ENCODE data around the gene PKP1.

Gene PKP1

DNA sequence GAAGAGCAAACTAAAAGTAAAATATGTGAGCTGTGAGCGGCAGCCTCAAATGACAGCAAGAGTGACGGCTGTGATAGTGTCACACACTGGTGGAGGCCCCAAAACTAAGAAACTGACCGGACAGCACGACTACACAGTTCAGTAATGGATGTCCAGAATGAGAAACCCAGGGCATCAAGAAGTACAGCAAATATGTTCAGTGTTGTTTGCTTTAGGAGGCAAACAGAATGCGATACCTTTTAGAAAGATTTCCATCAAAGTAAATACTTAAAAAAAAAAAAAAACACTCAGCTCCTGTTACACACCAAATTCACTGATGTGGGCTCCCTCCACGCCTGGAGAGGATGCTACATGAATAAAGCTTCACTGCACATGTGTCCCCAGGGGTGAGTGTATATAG is 1.1 kb upstream of the PKP1 start:
- DNase-seq: no peak

DNA sequence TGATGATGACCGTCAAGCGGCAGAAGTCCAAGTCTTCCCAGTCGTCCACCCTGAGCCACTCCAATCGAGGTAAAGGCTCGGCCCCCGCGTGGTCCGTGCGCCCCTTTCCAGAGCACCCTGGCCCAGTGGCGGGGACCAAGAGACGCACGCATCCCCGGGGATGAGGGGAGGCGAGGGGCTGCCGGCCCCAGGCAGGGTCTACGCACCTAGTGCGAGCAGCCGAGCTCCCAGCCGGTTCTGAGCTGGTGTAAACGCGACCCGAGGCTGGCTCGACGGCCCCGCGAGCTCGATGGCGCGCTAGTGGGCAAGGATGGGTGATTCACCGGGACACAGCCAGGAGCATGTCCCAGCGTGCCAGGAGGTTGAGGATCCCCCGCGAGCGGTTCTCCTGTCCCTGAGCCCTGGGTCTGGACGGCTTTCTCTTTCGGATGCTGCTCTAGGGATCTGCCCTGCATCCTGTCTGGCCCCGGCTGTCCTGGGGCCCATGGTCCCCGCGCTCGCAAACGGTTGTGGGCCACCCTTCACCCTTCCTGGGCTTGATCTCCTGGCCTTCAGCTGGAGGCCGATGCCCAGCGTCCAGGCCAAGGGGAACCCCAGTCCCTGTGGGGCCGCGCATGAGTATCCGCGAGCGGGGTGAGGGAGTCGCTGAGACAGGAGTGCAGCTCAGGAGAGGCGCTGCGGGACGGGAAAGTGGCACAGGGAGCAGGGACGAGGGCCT is 689 bp downstream of the PKP1 start:
- no peak for DNase-seq

DNA sequence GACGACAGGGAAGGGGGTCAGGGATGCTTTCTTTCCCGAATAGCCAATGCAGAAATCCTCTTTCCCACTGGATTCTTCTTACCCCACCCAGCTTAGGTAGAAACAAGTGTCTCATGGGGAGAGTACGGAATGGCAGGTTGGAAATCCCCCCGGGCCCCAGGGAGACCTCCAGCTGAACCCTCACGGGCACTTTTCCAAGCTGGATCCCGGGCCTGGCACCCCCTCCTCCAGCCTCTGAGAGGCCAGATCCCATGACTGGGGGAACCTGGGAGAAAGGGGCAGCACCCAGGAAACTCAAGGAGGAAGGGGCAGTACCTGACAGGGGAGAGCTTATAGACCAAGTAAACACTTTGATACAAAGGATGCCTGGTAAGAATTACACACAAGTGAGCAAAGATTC is 1.3 kb downstream of the PKP1 start:
- no peak for DNase-seq

DNA sequence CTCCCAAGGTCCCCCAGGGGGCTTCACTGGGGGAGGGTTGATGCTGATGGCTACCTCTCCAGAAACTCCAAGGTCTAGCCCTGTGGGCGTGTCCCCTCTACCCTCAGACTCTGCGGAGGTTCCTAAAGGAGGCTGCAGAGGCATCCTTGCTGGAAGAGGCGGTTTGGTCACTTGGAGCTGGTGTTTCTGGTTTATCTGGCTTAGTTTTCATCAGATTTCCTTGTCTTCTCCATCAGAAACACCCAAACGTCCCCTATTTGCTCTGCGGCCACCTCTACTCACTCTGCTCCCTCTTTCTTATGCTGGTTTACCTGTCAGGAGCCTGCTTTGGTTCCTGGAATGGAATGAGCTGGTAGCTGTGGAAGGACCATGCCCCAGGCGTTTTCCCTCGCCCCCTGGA is 2.5 kb downstream of the PKP1 start:
- DNase-seq: no peak

DNA sequence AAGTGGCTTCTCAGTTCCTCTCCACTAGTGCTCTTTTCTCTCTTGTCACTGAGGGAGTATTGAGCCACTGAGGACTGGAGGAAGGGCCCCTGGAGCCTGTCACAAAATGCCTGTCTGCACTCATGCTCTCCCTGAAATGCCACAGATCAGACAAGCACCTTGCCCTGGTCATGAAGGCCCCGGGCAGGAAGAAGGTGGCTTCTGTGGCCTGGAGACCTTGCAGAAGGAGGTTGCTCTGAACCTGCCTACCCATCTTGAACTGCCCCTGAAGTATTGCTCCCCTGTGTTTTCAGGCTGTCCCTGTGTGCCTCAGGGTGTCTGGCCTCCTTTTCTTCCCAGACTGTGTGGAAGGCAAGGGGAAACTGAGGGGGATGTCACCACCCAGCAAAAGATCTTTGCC is 3.1 kb downstream of the PKP1 start:
- no peak for DNase-seq

DNA sequence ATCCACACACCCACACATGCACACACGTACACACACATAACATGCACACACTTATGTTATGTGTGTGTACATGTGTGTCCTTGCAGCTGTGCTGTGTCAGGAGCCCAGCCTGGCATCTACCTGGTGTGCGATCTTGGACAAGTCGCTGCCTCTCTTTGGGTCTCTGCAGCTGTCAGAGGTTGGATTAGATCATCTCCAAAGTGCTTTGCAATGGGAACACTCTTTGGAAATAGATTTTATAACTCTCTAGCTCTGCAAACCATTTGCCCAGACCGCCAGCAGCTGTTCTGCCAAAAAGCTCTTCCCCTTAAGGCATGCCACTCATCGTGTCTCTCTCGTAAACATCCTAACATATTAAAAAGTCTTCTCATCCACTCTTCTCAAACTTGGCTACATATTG is 4.7 kb downstream of the PKP1 start:
- no peak for DNase-seq

DNA sequence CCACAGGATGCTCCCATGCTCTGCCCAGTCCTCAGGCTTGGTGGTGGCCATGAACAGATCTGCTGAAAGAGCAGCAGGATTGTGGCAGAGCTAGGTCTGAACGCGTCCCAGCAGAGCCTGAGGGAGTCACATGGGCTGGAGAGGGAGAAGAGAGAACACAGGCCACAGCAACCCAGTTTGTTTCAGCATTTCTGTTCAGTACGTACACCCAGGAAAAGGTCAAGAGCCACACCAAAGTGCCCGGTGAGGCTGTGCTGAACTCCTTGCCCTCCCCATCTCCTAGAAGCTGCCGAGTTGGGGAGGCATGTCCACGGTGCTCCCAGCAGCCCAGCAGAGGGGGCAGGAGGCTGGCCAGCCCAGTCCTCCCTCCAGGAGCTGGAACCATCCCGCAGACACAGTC is 5.5 kb downstream of the PKP1 start:
- no peak for DNase-seq

DNA sequence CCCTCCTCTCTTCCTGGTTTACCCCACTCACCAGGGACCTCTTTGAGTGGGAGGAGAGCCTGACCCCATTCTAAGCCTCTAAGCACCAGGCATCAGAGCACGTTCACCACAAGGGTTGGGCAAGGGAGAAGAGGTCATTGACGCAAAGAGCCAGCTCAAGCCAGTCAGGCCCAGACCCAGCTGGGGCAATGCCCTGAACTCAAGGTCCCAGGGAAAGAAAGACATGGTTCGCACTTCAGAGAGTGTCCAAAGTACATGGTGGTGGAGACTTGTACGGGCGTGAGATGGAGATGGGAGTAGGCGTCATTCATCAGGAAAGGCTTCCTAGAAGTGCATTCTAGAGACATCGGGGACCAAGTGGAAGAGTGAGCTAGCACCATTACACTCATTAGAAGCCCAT is 7.2 kb downstream of the PKP1 start:
- DNase-seq: no peak

DNA sequence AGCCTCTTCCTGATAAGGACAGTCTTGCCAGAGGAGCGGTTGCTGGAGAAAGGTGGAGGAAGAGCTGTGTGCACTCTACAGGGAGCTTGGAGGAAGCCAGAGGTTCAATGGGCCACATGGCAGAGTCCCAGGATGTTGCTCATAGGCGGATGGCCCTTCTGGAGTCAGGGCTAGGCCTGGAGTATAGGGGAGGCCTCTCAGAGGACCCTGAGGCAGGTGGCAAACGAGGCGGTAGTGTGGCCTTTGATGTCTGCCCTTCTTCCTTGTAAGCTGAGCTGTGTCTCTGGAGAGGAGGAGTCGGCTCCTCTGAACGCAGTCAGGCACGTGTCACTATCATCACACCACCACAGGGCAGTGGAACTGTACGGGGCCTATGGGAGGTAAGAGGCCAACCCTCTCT is 8.6 kb downstream of the PKP1 start:
- DNase-seq: no peak

DNA sequence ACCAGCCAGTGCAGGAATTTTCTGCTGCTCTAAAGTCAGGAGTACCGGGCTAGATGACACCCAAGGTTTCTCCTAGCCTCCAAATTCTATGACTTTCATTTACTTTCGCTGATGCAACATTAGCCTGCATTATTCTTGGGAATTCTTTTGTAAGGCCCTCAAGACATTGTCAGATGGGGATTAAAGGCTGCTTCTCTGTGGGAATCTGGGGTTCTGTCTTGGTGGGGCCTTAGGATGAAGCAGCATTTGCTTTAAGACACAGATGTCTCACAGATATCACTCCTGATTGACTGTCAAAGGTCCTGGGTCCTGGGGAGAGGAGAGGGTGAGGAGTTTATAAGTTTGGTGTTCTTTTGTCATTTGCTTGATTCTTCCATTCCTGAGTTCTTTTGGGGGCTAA is 11.6 kb downstream of the PKP1 start:
- DNase-seq: no peak

DNA sequence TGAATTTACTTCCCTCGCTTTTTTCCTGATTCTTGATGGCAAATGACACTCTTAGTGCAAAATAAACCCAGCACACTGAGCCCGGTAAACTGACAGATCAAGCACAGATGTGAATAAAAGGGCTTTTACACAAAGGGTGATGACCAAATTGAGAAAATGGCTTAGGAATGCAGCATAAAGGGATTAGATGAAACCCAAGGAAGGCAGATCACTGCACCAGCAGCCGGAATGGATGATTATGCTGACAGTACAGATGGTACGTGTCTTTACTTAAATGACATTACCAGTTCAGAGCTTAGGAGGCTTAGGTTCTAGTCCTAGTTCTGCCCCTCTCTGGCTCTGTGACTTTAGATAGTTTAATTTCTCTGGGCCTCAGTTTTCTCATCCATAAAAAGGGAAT is 12.0 kb downstream of the PKP1 start:
- DNase-seq: no peak

DNA sequence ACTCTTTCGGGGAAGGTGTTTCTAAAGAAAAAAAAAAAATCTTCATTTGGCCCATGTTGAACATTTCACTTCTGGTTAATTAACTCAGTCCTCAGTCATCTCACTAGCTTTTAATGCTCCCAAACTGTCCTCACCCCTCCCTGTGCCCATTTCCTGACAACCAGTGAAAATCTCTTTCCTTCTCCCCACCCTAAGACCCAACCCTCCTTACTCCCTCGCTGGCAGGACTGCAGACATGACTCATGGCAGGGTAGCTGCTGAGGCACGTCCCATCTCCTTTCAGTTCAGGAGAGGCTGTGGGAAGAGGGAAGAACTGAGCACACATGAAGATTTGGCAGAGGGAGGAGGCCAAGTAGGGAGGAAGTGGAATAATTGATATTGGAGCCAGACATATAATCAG is 12.6 kb downstream of the PKP1 start:
- DNase-seq: no peak

DNA sequence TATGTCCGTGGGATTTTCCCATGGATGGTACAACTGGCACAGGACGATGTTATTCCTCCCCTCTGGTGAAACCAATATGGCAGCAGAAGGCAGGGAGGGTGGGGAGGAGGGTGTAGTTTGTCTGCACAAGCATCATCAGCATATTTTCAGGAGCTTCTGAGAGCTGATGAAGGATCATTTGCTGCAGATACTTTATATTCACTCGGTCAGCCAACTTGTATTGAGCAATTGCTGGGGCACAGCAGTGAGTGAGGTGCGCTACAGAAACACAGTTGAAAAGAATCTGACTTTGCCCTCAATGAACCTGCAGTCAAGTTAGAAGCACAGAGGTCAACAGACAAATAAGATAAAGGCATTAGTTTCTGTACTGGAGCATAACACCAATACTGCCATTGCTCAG is 13.0 kb downstream of the PKP1 start:
- no peak for DNase-seq

DNA sequence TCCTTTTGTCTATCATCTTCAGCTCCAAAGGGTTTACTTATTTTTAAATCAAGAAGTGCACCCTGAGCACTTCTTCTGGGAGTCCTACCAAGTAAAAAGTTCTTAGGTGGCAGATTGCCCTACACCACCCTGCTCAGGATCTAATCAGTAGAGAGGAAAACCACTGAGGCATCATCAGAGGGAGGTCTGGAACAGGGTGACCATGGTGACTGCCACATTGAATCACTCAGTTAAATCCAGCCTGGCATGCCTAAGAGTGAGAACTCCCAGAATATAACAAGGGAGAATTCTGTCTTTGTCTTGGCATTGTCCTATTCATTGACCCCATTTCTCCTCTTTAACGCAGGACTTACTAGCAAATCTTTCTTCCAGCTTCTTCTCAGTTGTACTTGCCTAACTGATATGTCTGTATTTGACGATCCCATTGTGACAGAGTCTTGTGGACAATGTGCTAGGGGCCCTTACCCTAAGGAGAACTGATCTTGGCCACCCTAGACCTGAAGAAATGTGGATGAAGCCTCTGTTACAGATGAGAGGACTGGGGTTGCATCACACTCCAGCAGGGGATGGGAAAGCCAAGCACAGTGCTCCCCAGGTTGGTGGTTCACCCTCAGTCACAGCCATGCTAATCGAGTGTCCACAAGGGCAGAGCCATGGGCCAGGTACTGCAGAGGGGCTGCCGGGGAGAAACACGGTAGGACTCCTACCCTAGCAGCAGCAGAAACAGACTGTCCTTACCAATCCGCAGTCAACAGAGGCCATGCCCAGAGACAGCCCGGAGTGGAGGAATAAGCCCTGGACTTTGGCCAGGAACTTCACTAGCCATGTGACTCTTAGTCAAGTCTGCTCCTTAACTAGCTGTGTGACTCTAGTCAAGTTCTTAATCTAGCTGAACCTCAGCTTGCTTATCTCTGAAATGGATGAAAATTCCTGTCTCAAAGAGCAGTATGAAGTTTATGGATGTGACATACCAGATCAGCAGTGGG is 15.4 kb downstream of the PKP1 start:
- DNase-seq: no peak

DNA sequence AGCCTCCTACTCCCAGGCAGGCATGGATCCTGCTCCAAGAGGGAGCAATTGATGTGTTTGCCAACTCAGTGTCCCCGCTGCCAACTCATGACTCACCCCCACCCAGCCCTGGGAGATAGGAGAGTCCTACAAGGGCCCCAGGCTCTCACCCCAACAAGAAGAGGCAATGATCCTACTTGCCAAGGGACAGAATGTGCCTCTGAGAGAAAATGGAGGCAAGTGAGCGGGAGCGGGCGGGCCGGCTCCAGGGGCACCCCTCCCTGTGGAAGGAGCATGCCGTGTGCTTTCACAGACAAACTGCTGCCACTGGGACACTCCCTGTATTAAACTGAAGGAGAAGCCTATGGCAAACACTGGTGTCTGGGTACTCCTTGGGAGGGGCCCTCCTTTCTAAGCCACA is 16.7 kb downstream of the PKP1 start:
- peak; percentile 60 for DNase-seq

DNA sequence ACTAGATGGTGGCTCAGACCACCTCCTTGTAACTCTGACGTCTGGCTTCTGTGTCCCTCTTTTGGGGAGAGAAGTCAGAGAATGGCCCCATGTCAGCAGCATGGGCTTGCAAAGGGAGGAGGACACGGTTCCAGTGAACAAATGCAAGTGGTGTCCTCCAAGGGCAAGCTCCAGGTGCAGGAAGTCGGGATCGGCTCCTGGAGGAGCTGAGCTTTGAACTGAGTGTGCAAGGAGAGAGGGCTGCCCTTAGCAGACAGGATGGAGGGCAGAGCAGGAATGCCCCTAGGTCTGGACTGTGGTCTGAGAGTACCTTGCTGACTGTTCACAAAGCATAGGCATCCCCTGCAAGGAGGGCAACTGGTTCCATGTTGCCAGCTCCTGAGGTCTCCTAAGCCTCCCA is 17.3 kb downstream of the PKP1 start:
- DNase-seq: no peak

DNA sequence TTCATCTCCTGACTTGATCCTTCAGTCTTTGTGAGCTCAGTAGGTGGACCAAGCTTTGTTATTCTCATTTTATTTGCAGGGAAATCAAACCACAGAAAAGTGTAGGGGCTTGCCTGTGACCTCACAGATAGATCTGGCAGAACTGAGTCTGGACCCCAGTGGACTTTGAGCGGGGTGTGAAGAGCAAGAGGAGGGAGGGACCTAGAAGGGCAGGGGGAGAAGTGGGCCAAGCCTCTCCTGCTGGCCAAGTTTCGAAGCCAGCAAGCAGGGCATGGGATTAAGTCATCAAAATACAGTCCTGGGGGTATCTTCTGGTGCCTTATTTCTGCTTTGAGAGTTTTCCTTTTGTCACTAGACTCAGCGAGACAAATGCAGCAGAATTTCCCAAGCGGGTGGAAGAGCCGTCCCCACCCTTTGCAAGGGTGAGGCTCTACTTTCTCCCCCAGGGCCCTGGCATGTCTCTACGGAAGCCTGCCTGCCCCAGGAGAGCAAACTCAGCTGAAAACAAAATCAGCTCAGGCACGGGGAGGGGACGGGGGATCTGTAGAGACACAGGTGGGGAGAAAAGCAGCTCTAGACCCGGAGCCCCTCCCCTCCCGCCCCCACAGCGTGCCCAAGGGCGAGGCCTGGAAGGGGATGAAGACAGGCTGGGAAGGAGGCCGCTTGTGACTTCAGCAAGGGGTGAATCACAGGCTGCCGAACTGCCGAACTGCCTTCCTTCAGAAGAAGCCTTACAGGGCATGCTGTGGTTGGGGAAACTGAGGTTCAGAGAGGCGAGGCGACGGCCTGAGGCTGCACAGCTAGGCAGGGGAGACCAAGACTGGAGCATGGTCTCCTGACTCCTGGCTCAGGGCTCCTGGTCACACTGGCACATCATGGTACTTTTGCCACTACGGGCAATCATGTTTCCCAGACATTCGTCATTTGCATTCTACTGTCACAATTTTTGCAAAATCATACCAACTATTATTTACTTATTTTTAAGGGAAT is 19.2 kb downstream of the PKP1 start:
- no peak for DNase-seq

DNA sequence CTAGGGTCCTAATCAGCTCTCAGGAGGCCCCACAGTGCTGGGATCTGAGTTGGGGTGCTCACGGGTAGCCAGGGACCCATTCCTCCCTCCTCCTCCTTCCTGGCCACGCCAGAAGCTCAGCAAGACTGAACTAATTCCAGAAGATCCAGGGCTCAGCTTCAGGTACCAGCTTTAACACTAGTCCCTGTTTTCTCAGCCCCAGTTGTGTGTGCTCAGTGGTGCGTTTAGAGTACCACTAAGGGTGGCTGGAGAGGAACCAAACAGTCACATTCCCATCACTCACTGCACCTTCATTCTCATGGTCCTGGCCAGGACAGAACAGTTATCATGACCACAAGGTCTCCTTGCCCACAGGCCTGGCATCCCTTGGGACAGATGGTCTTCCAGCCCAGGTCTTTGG is 20.8 kb downstream of the PKP1 start:
- DNase-seq: no peak

DNA sequence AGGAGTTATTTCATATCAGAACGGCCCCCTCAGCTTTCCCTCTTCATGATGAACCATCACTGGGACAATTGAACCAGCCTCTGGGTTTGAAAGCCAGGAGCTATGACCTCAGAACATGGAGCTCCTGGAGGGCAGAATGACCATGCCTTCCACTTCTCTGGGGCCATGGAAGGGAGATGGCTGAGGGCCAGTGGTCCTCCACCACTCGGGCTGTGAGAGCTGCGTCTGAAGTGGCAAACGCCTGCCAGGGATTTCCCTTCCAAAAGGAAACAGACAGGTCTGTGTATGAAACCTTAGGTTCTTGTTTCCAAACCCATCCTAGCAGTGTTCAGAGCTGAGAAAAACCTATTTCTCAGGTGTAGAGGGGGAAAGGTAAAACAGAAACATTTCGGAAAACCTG is 22.5 kb downstream of the PKP1 start:
- DNase-seq: no peak

DNA sequence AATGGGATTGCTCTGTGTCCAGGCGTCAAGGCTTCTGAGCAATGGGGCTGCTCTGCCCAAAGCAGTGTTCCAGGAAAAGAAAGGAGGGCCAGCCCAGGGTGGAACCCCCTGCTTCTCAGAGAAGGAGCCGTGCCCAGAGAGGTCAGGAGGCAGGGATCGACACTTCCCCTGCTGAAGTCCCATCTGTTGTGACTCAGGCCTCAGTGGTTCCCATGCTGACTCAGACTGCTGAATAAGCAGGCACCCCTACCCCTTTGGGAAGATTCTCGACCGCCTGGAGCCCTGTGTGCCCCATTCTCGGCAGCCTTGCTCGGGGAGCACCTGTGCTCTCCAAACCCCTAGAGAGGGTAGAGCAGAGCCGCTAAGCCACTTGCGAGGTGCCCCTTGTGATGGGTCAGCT is 23.9 kb downstream of the PKP1 start:
- no peak for DNase-seq

DNA sequence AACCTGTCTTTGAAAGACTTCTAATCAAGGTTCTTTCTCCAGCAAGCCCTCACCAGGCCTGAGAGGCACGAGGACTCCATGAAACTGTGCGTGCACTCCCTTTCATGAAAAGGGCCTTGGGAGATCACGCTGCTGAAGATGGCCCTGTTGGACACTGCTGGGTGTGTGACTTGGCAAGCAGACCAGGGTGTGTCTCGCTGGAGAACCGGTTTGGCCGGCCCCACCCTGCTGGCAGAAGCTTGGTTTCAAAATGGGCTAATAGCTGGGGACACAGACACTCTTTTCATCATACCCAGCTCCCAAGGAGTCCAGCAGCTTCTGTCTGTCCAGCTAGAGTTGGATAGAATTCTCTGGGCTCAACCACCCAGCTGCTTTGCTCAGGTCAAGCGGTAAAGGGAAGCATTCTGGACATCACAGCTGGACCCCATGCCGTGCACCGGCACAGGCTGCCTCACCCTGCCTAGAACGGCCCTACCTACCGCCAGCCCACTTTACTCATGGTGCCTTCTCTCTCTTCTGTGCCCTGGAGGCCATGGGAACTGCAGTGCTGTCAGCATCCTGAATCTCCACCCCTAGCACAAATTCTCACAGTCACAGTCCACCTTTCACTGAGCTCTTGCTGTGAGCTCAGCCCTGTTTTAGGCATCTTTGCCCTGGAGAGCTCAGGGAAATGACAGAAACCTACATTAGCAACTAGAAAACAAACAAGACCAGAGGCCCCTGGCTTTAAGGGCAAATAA is 24.6 kb downstream of the PKP1 start:
- DNase-seq: peak; percentile 56

DNA sequence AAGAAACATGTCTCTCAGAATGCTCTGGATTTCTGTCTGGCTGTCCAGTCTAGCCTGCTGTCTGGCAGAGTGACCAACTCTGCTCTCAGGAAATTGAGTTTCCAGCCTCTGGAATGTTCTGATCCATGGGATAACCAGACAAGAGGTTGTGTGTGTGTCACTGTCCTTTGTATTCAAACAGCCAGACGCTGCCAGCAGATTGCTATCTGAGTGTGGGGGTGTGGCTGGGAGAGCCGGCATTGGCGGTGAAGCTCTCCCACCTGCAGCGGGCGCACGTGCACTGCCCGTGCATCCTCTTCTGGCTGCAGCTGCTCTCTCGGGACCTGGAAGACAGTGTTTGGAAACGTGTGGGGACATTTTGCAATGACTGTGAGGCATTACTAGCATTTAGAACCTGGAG is 26.1 kb downstream of the PKP1 start:
- peak; percentile 52 for DNase-seq

All from hematopoietic multipotent progenitor cell treated with erythropoietin and hydrocortisone succinate and interleukin-3 and kit ligand, for 8 days (in vitro differentiated cells).